ENCODE measurements around the gene ACSS3.

GRCh38 chr12:81125691-81126090 is 47.8 kb downstream of the ACSS3 start:
- TF ChIP-seq EZH2 (IDR thresholded peaks at IDR 0.05; ENCODE audit: borderline replicate concordance, low read depth, low read length): no peak
- TF ChIP-seq POLR2A (conservative IDR thresholded peaks at IDR 0.05): no peak
- no peak for TF ChIP-seq MCM5 (IDR thresholded peaks at IDR 0.05; ENCODE audit: low read depth)
- no peak for TF ChIP-seq PBX2 (CRISPR knock-in tag; IDR thresholded peaks at IDR 0.05; ENCODE audit: low read depth)
- TF ChIP-seq PBX2 (tag; conservative IDR thresholded peaks at IDR 0.05; ENCODE audit: low read depth): no peak
- no peak for TF ChIP-seq ZBTB26 (CRISPR knock-in tag; IDR thresholded peaks at IDR 0.05)
- TF ChIP-seq HES1 (IDR thresholded peaks at IDR 0.05; ENCODE audit: low read depth): no peak
- no peak for TF ChIP-seq USF2 (CRISPR knock-in tag; IDR thresholded peaks at IDR 0.05)
- no peak for TF ChIP-seq ATF1 (CRISPR knock-in tag; IDR thresholded peaks at IDR 0.05)
- no peak for TF ChIP-seq ATF1 (tag; IDR thresholded peaks at IDR 0.05)
- TF ChIP-seq JUN (IDR thresholded peaks at IDR 0.05; ENCODE audit: borderline replicate concordance, low read depth, low read length): no peak
- TF ChIP-seq JUN (CRISPR knock-in tag; IDR thresholded peaks at IDR 0.05; ENCODE audit: borderline replicate concordance): no peak

Data from K562 (cell line).